K562 (cell line): ENCODE measurements around the gene NEU1.

Experiments
- HNRNPH1 ChIP-seq: fragments of 200-400 bp; formaldehyde crosslinking; optimal IDR thresholded peaks from 2 replicates; pipeline ENCODE3; 2017; ENCODE audit warnings: low read depth, mild to moderate bottlenecking, low read length, moderate library complexity
- RFX5 ChIP-seq: IDR thresholded peaks from 2 replicates; pipeline ENCODE4 v1.6.1; 2011; ENCODE audit warnings: low read depth, mild to moderate bottlenecking, improper control_type of control experiment, low read length

DNA sequence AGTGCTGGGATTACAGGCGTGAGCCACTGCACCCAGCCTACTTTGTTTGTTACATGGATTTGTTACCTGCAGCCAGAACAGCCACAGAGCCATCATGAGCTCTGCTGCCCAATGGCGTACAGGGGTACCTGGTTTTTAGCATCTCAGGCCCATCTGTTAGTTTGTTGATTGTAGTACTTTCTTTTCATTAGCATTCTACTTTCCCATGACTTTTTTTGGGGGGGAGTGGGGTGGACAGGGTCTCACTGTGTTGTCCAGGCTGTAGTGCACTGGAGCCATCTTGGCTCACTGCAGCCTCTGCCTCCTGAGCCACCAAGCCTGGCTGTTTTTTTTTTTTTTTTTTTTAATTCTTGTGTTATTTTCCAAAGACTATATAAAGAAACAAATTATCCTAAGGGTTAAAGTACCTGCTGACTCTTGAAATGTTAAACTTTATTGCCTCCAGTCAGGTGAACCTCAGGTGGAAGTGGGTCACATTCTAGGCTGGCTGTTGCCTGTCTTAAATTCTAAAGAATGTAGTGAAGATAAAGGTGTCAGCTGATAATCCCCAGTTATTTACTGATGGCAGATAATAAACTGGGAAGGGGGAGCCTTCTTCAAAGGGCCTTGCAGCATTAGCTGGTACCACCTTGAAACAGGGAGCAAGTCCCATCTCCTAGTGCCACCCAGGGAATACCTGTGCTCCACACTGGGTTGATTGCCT, 15.2 kb downstream of the NEU1 start:
- TF ChIP-seq RFX5 (no peak), HNRNPH1 (no peak)
